Measurements from ENCODE around the gene PPIC.

DNA sequence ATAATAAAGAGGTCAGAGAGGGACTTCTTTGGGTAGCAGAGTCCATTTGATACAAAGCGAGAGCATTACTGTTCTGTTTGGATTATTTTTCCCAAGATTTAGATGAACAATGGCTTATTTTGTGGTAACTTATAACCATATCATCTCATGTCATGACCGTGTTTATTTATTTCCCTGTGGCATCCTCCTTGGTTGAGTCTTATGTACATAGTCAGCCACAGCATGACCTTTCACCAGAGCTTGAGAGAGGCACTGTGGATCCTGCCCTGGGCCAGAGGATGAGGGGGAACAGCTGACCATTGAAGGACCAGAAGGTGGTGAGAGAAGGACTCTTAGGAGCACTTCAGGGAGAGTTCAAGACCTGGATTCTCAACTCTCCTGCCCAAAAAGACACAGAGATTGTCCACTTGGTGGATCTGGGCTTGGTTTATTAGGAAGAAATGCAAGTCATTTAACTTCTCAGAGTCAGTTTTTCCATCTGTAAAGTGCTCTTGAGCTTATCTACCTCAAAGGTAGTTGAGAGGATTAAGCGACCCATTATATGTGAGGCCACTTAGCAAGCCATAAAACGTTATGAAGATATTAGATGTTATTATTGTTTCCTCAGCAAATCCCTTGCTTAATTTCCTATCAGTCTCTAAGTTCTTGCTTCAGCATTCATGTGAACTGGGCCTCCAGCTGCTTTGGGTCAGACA lies 51.4 kb downstream of the PPIC start:
- TF ChIP-seq, protein P1, sequence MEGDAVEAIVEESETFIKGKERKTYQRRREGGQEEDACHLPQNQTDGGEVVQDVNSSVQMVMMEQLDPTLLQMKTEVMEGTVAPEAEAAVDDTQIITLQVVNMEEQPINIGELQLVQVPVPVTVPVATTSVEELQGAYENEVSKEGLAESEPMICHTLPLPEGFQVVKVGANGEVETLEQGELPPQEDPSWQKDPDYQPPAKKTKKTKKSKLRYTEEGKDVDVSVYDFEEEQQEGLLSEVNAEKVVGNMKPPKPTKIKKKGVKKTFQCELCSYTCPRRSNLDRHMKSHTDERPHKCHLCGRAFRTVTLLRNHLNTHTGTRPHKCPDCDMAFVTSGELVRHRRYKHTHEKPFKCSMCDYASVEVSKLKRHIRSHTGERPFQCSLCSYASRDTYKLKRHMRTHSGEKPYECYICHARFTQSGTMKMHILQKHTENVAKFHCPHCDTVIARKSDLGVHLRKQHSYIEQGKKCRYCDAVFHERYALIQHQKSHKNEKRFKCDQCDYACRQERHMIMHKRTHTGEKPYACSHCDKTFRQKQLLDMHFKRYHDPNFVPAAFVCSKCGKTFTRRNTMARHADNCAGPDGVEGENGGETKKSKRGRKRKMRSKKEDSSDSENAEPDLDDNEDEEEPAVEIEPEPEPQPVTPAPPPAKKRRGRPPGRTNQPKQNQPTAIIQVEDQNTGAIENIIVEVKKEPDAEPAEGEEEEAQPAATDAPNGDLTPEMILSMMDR (IDR thresholded peaks at IDR 0.05; ENCODE audit: insufficient read depth, low read depth, low read length), result no peak
- TF ChIP-seq EZH2 (IDR thresholded peaks at IDR 0.05; ENCODE audit: insufficient read depth, low read length), result no peak

Data from astrocyte (in vitro differentiated cells and primary cell).